Measurements from ENCODE around the gene NAA80.

NAA80 gene

DNA sequence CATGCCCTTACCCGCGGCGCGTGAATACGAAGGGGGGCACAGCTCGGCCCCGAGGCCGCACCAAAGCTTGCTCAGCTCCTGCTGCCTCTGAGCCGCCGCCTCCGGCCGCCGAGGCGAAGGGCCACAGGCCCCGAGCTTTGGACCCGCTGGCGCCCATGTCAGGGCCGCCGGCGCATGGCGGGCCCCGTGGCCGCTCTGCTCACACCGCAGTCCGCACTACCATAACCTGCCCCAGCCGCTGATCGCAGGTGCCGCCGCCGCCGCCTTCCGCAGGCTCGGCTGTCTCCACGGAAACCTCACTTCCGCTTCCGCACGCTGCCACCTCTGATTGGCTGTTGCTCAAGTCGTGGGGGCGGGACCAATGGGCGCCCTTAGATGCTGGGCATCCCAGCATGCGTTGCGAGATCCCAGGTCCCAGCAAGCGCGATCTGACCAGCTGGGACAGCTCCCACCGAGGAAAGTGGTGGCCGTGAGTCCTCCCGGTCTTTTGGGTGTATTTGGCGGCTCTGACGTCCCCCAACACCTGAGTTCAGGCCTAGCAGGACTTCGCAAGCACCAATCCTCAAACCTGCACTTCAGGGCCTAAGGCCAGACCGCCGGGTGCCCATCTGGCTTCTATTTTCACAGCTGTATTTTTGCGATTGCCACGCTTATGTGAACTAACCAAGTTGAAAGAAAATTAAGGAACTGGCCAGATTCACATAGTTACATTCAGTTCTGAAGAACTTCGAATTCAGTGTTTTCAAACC lies 28.9 kb upstream of the NAA80 start, which contains the start of gene TUSC2:
Gene TUSC2 (minus strand): TSS at position 281 of the 749 bp plus-strand sequence. CDS start 124 bp downstream, at position 157.
- peak; percentile 96 for DNase-seq

DNA sequence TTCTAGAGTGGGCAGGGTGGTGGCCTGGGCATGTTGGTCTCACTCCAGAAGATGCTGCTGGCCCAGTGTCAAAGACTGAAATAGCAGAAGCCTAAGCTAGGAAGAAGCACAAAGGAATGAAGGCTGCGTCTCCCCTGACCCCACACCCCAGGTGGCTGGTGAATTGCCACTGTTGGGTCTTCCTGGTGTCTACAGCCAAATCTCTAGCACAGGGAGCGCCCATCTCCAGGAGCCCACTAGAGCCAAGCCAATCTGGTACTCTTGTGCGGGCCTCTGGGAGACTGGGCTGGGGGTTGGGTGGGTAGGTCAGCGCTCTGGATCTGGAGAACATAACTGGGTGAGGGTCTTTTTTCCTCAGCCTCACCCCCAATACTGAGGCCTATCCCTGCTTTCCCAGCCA lies 27.9 kb upstream of the NAA80 start:
- DNase-seq, result no peak

DNA sequence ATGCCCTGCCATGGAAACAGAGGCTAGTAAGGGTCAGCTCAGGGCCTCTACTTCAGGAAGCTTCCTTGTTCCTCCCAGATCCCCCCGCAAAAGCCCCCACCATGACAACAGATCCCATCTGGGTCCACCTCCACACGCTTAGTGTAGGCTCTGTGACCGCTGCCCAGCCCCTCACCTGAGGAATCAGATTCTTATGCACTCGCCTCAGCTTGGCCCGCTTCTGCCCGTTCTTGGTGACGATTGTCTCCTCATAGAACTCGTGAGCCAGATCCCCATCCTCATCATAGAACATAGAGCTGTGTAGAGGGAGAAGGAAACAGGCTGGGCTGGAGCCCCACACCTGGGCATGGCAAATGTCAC lies 27.0 kb upstream of the NAA80 start:
- DNase-seq, result no peak

DNA sequence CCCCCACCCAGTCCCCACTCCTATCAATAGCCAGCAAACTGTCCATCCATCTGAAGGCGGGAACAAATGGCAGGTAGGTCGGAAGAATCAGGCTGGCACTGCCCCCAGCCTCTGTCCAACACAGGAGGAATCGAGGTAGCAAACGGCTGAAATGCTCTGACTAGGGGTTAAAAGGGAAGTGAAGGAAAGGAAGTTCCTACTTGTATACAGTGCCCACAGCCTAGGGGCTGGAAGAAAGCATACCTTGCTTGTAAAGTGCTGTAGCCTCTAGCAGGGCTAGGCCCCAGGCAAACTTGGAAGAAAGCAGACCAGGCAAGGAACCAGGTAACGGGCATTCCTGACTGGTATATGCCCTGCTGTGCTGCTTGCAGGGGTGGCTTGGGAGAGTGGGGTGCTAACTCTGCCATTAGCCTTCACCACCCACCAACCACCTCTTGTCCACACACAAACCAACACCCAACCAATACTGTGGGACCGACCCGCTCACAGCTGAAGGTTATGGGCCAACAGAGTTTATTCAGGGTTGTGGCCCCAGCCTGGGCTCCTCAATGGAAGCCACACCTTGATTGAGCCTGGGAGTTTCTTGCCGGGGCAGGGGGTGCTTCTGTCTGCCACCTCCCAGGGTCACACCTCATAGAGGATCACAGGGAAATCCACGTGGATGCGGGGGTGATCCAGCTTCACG lies 26.4 kb upstream of the NAA80 start:
- no peak for DNase-seq

DNA sequence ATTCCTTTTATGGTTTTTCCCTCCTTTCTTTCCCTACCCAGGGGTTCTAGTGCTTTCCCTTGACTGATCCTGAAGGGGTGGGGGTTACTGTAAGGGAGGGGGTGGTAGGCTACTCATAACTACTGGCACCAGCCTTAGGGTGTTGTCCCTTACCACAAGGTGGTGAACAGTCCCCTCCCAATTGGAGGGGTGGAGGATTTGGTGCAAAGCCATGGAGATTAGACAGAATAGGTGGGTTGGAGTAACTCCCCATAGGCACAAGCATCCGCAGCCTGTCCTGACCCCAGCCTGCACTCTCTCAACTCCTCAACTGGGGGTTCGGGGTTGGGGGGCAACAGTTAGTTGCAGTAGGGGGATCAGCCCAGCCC lies 25.9 kb upstream of the NAA80 start:
- DNase-seq, result no peak

DNA sequence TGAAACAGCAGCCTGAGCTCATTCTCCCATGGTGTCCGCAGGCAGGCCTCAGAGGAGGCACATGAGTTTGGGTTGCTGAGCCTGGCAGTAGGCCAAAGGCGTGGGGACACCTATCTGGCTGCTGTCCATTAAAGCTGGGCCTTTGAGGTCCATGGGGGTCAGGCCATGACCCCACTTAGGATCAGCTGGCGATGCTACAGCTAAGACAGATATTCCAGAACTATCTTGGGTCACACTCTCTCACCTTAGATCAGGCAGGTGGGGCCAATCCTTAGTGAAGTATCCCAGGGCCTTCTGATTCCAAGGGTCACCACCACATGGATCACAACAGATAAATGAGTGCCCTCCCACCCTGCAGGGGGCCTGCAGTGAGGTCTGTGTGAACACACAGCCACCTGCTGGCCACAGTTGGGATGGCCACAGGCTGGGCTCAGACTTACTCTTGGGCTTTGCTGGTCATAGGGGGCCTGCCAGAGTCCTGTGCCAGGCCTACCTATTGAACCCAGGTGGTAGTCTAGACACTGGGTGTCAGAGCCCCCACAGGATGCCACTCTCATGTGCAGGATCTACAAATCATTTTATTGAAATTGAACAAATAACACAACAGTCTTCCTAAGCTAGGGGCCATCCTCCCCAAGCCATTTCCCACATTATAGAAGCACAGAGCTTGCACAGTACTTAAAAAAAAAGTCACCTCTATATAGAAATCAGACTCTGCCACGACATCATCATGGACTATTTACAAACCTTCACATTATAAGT lies 25.3 kb upstream of the NAA80 start:
- peak; percentile 73 for DNase-seq

DNA sequence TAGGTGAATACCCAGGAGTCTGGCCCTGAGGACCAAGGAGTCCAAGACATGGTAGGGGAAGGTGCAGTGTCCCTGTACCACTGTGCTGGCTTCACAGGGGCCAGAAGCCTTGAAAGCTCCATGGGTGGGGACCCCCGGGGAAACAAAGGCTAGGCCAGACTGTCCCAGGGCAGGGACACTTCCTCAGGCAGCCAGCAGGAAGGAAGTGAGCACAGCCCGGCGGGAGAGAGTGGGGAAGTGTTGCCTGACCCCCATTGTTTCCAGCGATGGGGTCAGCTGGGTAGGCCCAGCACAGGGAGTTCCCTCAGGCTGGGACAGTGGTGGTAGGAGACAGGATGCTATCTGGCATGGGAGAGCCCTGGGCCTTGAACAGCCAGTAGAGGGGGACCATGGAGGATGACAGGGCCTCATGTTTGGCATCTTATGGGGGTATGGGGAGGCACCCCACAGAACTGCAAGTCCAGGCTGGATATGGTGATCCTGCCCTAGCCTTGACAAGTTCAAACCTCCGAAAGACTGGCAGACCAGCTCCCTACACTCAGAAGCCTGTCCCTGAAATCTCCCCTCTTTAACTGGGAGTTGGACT lies 24.5 kb upstream of the NAA80 start:
- DNase-seq, result no peak

DNA sequence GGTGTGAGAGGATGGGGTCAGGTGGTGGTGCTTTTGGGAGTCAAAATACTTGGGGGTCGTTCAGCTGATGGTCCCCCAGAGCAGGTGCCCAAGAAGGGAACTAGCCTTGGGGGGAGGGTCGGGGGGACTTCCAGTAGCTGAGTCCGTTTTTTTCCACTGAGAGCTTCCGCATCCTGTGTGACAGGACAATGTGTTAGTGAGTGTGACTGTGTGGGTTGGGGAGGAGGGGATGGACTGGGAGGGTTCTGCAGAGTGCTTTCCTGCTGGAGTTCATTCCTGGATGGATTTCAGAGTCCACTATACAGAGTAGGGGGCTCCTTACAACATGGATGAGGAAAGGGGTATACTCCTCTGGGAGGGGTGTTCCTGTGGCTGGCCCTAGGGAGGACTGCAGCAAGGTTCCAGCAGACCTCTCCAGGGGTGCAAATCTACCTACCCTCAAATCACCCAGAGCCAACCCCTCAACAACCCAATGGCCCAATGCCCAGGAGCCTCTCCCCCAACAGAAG lies 23.9 kb upstream of the NAA80 start:
- no peak for DNase-seq

DNA sequence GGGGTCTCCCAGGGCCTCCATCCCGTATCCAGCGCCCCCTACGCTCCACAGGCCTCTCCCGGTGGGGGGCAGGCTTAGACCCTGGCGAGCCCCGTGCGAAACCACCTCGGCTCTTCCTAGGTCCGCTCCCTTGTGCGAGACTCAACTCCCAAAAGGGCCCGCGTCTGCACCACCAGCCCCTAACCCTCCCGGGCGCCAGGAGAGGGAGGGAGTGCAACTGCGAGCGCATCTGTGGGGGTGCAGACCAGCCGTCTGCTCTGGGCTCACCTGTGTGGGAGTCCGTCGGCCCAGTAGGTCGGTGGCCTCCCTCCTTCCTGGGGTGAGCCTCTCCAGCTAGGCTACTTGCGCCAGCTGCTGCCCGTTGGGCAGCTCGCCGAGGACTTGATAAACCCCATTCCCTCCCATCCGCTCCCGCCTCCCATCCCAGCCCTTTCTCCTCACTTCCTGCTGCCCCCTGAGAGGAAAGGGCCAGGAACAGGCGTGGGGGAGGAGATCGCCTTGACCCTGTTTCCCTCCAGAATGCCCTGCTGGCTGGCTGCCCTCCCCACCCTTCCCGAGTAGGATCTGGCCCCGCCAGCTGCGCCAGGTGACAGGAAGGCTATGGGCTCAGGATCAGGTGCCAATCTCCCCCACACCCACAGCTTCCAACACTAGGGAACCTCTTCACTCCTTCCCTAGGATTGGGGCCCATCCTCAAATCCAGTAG lies 23.3 kb upstream of the NAA80 start, which contains the start of gene HYAL2:
Gene HYAL2 (minus strand): TSS at position 360 of the 706 bp plus-strand sequence. CDS start 2,256 bp downstream, outside the sequence.
- DNase-seq, result no peak

DNA sequence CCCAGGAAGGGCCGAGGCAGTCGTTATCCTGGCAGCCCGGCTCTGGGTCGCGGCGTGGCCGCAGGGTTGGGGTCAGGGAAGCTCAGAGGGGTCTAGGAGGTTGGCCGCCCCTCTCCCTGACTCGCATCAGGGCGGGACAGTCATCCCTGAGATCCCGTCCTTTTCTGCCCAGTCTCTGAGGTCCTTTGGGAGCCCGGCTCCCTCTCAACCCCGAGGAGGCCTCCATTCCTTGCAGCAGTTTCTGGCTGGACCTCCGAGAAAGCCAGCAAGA lies 22.8 kb upstream of the NAA80 start:
- DNase-seq, result no peak

DNA sequence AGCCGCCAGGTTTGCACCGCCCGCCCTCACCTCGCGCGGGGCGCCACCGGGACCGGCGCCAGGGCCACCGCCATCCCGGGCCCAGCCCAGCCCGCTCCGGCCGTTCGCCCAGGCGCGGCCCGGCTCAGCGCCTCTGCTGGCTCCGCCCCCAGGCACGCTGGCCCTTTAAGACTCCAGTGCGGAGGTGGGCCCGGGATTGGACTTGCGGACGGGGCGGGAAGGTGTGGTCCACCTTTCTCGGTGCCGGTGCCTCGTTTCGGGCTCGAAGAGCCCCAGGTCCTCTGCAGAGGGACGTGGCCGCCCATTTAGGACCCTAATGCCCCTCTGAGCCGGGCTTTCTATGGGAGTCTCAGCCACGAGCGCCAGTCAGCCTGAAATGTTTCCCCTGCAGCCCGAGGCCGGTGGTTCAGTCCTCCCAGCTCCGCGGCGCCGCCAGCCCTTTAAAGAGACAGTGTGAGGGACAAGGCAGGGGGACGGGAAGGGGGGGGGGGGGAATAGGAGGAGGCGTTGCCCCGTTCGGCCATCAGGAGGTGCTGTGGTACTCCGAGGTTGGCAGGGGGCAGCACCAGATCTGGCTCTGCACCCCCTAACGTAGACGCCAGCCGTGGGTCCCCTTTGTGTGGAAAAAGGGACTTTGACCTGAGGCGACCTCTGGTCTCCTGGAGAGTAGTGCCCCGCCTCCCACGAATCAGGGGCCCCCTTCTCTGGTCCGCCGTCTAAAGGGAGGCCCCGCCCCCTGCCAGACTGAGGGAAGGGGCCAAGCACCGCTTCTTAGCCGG lies 22.3 kb upstream of the NAA80 start:
- peak; percentile 90 for DNase-seq

DNA sequence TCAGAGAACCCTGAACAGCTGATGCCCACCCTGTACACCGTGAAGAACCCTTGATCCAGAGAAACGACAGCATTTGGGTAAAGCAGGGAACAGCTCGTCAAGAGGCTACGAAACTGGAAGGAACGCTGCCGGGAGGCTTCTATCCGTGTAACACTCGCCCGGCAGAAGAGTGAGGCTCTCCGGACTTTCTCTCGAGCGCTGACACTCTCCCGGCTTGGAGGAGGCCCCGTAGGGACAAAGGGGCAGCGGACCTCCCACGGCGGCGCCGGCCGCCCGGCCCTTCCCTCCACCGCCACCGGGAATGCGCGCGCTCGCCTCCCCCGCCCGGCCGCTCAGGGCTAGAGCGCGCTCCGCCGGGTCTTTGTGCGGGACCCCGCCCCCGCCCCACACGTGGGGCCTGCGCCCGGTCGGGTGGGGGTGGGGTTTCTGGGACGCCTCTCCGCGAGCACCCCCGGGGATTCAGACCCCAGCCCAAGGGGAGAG lies 21.7 kb upstream of the NAA80 start:
- DNase-seq, result peak; percentile 75

DNA sequence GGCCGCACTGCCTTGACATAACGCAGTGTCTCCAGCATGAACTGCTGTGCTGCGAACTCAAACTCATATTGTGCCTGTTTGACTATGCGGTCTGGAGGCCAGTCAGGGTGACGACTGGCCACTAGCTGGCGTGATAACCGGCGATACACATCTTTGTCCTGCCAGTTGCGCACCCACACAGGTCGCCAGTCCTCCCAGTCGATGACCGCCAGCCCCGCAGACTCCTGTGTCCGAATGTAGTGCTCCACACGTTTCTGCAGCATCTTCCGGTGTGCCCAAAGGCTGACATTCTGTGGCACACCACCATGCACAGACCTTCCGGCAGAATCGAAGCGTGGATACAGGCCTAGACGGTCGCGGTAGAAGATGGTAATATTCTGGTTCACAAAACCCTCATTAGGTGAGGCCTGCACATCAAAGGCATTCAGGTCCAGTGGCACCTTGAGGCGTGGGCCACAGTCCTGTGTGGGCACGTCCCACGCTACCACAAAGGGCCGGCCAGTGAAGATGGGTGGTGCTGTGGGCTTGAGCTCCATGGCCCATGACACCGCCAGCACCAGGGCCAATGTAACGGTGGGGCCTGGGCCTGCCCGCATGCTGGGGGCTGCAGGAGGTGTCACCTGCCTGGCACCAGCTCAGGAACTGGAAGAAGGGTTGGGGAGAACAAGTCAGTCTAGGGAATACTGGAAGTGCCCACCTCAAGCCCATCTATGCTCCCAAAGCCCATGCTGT lies 20.9 kb upstream of the NAA80 start:
- DNase-seq, result no peak

DNA sequence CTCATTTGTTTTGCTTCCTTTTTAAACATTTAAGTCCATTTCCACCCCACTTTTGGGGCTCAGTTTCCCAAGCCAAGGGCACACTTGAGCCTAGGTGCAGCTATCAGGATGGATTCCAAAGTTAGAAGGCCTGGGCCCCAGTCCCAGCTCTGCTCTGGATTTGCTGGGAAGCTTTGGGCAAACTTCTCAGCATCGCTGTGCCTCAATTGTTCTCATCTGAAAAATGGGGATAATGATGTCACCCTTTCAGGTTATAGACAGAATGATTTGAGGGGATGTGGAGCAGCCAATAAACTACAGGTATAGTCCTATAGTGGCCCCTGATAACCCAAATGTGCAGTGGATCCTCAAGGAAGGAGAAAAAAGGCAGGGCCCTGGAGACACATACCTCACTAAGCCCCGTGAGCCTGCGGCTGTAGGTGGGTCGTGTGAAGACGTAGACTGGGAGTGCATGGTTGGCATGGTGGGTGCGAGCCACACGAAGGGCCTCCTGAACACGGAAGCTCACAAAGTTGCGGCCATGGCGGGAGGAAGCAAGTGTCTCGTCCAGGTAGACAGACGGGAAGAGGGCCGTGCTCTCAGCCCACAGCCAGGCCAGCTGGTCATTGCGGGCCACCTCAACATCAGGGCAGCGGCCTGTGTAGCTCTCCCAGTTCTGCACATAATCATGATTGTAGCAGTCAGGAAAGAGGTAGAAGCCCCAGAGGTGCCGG lies 20.1 kb upstream of the NAA80 start:
- DNase-seq, result no peak

DNA sequence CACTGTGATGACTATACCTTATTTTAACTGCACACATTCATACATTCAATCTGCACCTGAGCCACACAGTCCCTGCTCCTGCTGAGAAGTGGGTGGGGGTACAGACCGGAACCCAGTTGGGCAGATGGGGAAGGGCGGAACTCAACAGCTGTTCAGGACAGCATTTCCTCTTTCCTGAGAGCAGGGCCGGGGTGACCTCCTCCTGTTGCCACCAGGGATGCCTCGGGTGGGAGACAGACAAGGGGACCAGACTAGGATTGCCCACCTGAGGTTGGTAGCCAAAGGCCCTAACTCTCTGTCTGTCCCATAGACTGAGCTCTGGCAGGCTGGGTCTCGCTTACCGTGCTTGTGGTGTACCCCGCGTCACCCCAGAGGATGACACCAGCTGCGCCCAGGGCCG lies 19.4 kb upstream of the NAA80 start:
- no peak for DNase-seq

DNA sequence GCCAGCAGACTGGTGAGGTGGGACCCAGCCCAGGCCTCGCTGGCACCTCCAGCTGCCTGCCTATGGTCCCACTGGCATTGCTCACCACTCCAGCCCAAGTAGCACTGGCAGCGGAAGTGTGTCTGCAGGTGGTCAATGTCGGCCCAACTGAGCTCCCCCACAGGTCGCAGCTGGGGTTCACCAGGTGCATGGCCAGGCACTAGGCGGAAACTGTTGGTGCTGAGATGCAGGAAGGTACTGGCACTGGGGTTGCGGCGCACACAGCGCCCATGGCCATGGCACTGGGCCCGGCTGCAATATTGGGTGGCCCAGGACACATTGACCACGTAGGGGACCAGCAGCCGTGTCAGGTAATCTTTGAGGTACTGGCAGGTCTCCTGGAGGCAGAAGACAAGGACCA lies 19.0 kb upstream of the NAA80 start:
- DNase-seq, result no peak

DNA sequence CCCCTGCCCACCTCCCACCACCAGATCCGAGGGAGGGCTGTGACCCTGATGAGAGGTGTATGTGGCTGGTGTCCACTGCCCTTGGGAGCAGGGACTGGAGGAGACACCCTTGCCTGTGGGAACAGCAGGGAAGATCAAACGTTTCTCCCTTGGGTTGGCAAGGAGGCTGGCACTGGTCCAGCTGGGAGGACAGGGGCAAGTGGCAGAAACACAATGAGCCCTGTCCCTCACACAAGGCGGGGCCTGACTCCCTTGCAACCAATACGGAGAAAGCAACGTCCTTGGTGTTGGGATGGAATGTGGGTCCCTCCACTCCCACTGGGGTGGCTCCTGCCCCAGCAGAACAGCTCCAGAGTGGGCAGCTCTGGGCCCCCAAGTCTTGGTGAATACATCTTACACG lies 18.1 kb upstream of the NAA80 start:
- no peak for DNase-seq

DNA sequence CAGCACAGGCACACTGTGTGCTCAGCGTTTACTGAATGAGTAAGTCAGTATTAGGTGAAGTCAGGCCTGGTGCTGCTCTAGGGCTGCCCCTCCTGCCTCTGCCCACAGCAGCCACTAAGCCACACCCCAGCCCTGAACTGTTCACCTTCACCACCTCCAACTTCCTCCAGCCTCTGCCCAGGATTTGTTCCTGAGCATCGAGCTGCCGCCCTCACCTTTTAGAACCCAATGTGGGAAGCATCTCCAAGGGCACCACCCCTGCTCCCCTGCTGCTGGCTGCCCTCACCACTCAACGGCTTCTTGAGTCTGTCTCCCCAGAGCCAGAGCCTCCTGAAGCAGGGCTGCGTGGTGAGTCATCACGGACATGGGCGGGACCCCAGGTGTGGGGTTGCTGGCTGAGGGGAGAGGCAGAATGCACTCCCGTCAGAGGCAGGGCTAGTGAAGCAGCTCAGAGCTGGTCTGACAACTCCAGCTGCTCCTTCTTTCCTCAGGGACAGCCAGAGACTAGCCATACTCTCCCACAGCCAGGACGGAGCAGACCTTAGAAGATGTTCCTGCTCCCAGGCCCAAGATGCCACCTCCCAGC lies 17.5 kb upstream of the NAA80 start:
- DNase-seq, result no peak

DNA sequence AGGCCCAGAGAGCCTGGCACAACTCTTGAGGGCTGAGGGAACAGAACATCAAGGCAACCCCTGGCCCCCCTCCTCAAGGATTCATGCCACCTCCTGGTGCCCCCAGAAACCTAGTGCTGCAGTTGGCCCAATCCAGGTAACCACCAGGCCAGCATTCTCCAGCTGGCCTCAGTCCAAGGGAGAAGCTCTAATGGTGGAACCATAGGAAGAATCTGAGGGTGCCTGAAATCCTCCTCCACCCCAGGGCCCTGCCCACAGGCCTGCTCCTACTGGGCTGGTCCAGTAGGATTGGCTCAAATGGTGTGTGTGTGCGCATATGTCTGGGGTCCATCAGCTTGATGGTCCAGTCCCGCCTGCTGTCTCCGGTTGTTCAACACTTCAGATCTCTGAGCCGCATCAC lies 15.6 kb upstream of the NAA80 start:
- no peak for DNase-seq

DNA sequence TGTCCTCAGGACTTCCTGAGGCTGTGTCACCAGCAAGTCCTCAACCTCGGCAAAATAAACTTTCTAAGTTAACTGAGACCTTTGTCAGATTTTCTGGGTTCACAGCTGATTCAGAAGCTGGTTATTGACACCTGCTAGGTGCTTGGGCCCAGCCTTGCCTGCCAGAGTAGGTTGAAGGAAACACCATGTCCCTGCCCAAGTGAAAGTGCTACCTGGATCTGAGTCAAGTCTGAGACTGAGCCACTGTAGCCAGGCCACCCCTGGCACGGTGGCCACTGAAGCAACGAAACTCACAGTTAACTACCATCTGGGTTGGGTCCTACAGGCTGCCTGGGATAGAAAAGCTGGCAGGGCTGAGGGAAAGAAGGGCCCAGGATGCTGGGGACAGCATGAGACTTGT lies 15.1 kb upstream of the NAA80 start:
- DNase-seq, result no peak

All from fibroblast of skin of back (primary cell).